ENCODE results near the gene CREB3L2. TPM values are rescaled to one million over a fixed set of nuclear protein-coding genes. Genes with fewer than 3 reads are reported as not detected.

The CREB3L2 gene
- total RNA-seq, 1 experiment from 2014 or later, result 49.8 TPM

DNA sequence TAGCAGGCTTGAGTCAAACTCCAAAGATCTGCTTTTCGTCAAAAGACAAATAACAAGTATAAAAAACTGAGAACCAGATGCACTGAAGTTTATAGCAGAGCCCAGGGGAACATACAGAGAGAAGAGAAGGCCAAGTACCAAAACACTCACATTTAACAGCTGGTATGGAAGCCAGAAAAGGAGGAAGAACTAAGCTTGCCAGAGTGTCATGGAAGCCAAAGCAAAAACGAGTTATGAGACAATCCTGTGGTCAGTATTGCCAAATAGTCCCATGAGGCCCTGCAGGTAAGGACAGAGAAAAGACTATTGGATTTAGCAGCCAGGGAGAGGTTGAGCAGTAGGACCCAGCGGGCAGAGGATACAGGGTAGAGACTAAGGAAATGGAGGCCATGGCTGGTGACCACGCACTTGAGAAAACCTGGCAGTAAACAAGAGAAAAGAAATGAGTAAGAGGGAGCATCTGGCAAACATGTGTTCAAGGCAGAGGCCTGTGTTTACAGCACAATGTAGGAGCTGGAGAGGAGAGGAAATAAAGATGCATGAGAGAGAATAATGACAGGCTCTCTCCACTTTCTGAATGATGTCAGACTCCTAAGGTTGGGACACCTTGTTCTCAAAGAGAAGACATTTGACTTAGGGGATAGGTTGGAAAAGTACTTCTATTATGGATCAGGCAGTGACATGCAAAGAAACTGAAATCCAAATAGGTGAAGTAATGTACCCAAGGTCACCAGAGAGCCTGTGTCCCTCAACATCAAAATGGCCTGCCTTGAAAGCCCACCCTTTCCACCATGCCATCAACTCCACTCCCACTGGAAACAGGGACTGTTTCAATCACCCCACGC lies 9.1 kb downstream of the CREB3L2 start:
- H3K36me3 ChIP-seq (ENCODE audit: control insufficient read depth in 1 of 2, insufficient read depth in 2 of 2, low read length in 2 of 2), result no peaks in the 10 kb centered on the region
- H3K27ac ChIP-seq (ENCODE audit: low read depth, low read length), result no peak overlapping the region
- no peaks in the 10 kb centered on the region for H3K27me3 ChIP-seq (ENCODE audit: insufficient read depth, low read length)
- ChIA-PET RAD21 (ENCODE audit: low non-redundant PET in 1 of 2, low total read pairs in 2 of 2, uncharacterized antibody in 2 of 2, unreplicated experiment in 2 of 2) (no interaction called here), CTCF (interaction anchor here (1.0 kb wide), 1 partner anchor 10 kb away, joined by 3 read pairs; the partner anchor contains the start of gene CREB3L2), POLR2A (no interaction called here)
- DNase-seq (ENCODE audit: low read depth, low spot score), result no peak
- no peak overlapping the region for H3K9ac ChIP-seq (ENCODE audit: low read length)
- 0 out of 2 replicates have a peak, but pooled peaks cover 12% of the 10 kb centered on the region for H3K79me2 ChIP-seq (ENCODE audit: insufficient read depth, low read length)
- no peaks in the 10 kb centered on the region for H3K4me1 ChIP-seq (ENCODE audit: control insufficient read depth in 1 of 2, insufficient read depth in 2 of 2, low read length in 2 of 2)
- no peak overlapping the region for H3K4me2 ChIP-seq (ENCODE audit: low read length)
- H2AFZ ChIP-seq (ENCODE audit: low read depth, low read length, poor library complexity, severe bottlenecking), result no peak overlapping the region
- no peaks in the 10 kb centered on the region for H3K9me3 ChIP-seq (ENCODE audit: control insufficient read depth in 1 of 2, insufficient read depth in 1 of 2, low read depth in 1 of 2, low read length in 2 of 2)
- H3K9me2 ChIP-seq (ENCODE audit: insufficient read depth), result no peaks in the 10 kb centered on the region
- BruUV-seq (replicated peaks), result no TSS peak
- TF ChIP-seq EZH2 (IDR thresholded peaks at IDR 0.05) (no peak), CBX3 (IDR thresholded peaks at IDR 0.05; ENCODE audit: low read depth) (peak; percentile 21; the same call in 1 of the 2 replicates)
- no peak overlapping the region for H3K4me3 ChIP-seq (replicated peaks in 1 of 2; ENCODE audit: low read depth in 1 of 2, low read length in 2 of 2)
- ATAC-seq, result no peak
- no peaks in the 10 kb centered on the region for H4K20me1 ChIP-seq (ENCODE audit: insufficient read depth)
- intact Hi-C loops (cut with micrococcal nuclease), result no loop called here

DNA sequence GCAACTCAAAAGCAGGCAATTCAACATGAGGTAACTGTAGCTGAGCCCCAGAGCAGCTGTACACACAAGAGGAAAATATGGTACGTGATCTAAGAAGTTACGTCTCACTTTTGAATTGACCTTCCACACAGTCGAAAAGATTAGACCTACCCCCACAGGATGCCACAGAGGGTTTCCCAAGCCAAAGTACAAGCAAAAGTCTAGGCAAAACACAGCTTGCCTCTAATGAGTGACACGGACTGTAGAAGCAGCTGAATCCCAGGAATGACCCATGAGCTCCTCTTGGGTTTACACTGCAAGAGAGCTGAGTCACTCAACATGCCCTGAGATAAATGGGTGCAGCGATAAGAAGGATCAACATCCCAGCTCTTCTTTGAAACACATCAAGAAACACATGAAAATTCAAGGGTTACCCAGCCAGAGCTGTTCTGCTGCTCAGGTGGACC lies 9.8 kb downstream of the CREB3L2 start:
- H3K4me1 ChIP-seq (ENCODE audit: control insufficient read depth in 1 of 2, insufficient read depth in 2 of 2, low read length in 2 of 2), result no peaks in the 10 kb centered on the region
- no peaks in the 10 kb centered on the region for H3K27me3 ChIP-seq (ENCODE audit: insufficient read depth, low read length)
- CTCF ChIA-PET, result interaction anchor here (1.0 kb wide), 1 partner anchor 17 kb away, joined by 3 read pairs; no protein-coding TSS in a partner anchor
- intact Hi-C loops (cut with micrococcal nuclease), result no loop called here
- H3K4me3 ChIP-seq (replicated peaks in 1 of 2; ENCODE audit: low read depth in 1 of 2, low read length in 2 of 2), result no peak overlapping the region
- BruUV-seq (replicated peaks), result no TSS peak
- DNase-seq (ENCODE audit: low read depth, low spot score) (no peak), ATAC-seq (no peak)
- H3K9ac ChIP-seq (ENCODE audit: low read length), result no peak overlapping the region
- H3K36me3 ChIP-seq (ENCODE audit: control insufficient read depth in 1 of 2, insufficient read depth in 2 of 2, low read length in 2 of 2), result no peaks in the 10 kb centered on the region
- no peaks in the 10 kb centered on the region for H3K9me2 ChIP-seq (ENCODE audit: insufficient read depth)
- H3K4me2 ChIP-seq (ENCODE audit: low read length), result no peak overlapping the region
- H3K27ac ChIP-seq (ENCODE audit: low read depth, low read length), result no peak overlapping the region
- RAD21 ChIA-PET (ENCODE audit: low non-redundant PET in 1 of 2, low total read pairs in 2 of 2, uncharacterized antibody in 2 of 2, unreplicated experiment in 2 of 2), result no interaction called here
- H2AFZ ChIP-seq (ENCODE audit: low read depth, low read length, poor library complexity, severe bottlenecking), result no peak overlapping the region
- POLR2A ChIA-PET, result no interaction called here
- 0 out of 2 replicates have a peak, but pooled peaks cover 12% of the 10 kb centered on the region for H3K79me2 ChIP-seq (ENCODE audit: insufficient read depth, low read length)
- H3K9me3 ChIP-seq (ENCODE audit: control insufficient read depth in 1 of 2, insufficient read depth in 1 of 2, low read depth in 1 of 2, low read length in 2 of 2), result no peaks in the 10 kb centered on the region
- no peaks in the 10 kb centered on the region for H4K20me1 ChIP-seq (ENCODE audit: insufficient read depth)
- TF ChIP-seq SRF (IDR thresholded peaks at IDR 0.05; ENCODE audit: low read depth), result no peak
- TF ChIP-seq CBX3 (IDR thresholded peaks at IDR 0.05; ENCODE audit: low read depth), result no peak
- no peak for TF ChIP-seq RAD21 (IDR thresholded peaks at IDR 0.05; ENCODE audit: low read depth)
- no peak for TF ChIP-seq EGR1 (IDR thresholded peaks at IDR 0.05; ENCODE audit: low read depth)
- TF ChIP-seq ZNF274 (IDR thresholded peaks at IDR 0.05; ENCODE audit: low read depth, low read length), result no peak
- no peak for TF ChIP-seq POLR2A (IDR thresholded peaks at IDR 0.05; ENCODE audit: borderline replicate concordance, extremely low read depth, insufficient read depth, insufficient read length)
- TF ChIP-seq EZH2 (IDR thresholded peaks at IDR 0.05), result no peak
- no peak for TF ChIP-seq ZBTB33 (IDR thresholded peaks at IDR 0.05; ENCODE audit: extremely low read depth, insufficient replicate concordance, low read length)
- no peak for TF ChIP-seq ZFX (IDR thresholded peaks at IDR 0.05)
- no peak for TF ChIP-seq TCF7L2 (IDR thresholded peaks at IDR 0.05; ENCODE audit: borderline replicate concordance, extremely low read depth, insufficient read depth, insufficient read length)
- TF ChIP-seq POLR2AphosphoS5 (IDR thresholded peaks at IDR 0.05; ENCODE audit: low read depth, low read length), result no peak
- TF ChIP-seq, protein P1, sequence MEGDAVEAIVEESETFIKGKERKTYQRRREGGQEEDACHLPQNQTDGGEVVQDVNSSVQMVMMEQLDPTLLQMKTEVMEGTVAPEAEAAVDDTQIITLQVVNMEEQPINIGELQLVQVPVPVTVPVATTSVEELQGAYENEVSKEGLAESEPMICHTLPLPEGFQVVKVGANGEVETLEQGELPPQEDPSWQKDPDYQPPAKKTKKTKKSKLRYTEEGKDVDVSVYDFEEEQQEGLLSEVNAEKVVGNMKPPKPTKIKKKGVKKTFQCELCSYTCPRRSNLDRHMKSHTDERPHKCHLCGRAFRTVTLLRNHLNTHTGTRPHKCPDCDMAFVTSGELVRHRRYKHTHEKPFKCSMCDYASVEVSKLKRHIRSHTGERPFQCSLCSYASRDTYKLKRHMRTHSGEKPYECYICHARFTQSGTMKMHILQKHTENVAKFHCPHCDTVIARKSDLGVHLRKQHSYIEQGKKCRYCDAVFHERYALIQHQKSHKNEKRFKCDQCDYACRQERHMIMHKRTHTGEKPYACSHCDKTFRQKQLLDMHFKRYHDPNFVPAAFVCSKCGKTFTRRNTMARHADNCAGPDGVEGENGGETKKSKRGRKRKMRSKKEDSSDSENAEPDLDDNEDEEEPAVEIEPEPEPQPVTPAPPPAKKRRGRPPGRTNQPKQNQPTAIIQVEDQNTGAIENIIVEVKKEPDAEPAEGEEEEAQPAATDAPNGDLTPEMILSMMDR (IDR thresholded peaks at IDR 0.05 in 2 of 3, conservative IDR thresholded peaks at IDR 0.05 in 1 of 3; ENCODE audit: borderline replicate concordance in 1 of 3, insufficient read depth in 1 of 3, low read depth in 2 of 3, low read length in 2 of 3), result no peak
- TF ChIP-seq ELF1 (IDR thresholded peaks at IDR 0.05; ENCODE audit: borderline replicate concordance, low read depth), result no peak
- TF ChIP-seq JUND (IDR thresholded peaks at IDR 0.05), result no peak
- no peak for TF ChIP-seq SP1 (IDR thresholded peaks at IDR 0.05; ENCODE audit: low read depth)
- no peak for TF ChIP-seq SIN3A (IDR thresholded peaks at IDR 0.05; ENCODE audit: low read depth)

All from HCT116 (cell line).